Nucleus accumbens (tissue), 56 donors: ENCODE results near the gene BICD2.
"Not testable (repeated sequence)": the region's sequence is repeated elsewhere in the genome, so short reads cannot be mapped to it uniquely, and the experiment has no call there.

Experiments
- DNase-seq, 56 donors: peaks; one replicate each; lab custom pipeline; 2025; lab: John Stamatoyannopoulos, UW

Gene BICD2

GRCh38 chr9:92764381-92764987, at the start of gene BICD2:
BICD2 (minus strand) TSS chr9:92764833; CDS start chr9:92764744, 89 bp downstream.
- DNase-seq: no peak

GRCh38 chr9:92809629-92810326, 45.1 kb upstream of the BICD2 start:
- peak in 7 of 56 donors; percentile 11 to 51 (median 23) for DNase-seq

- DNase-seq: peak in 18 of 56 donors; percentile 4 to 74 (median 24)
These were observed 44.3 kb upstream of the BICD2 start for GRCh38 chr9:92808726-92809451.

- no peak for DNase-seq
These were observed 43.4 kb upstream of the BICD2 start for GRCh38 chr9:92807757-92808725.

- no peak for DNase-seq
These were observed 42.6 kb upstream of the BICD2 start for GRCh38 chr9:92807031-92807756.

GRCh38 chr9:92804727-92805126, 40.1 kb upstream of the BICD2 start:
- DNase-seq: no peak

GRCh38 chr9:92798358-92798757, 33.7 kb upstream of the BICD2 start:
- no peak for DNase-seq

GRCh38 chr9:92796337-92796804, 31.7 kb upstream of the BICD2 start:
- DNase-seq: not testable (repeated sequence)

- no peak for DNase-seq
These were observed 31.1 kb upstream of the BICD2 start for GRCh38 chr9:92795598-92796336.

GRCh38 chr9:92795000-92795399, 30.4 kb upstream of the BICD2 start:
- DNase-seq: no peak

GRCh38 chr9:92794426-92794825, 29.8 kb upstream of the BICD2 start:
- DNase-seq: no peak

- peak in 47 of 56 donors; percentile 9 to 85 (median 51) for DNase-seq
These were observed 26.2 kb upstream of the BICD2 start for GRCh38 chr9:92790542-92791527.

- no peak for DNase-seq
These were observed 21.7 kb upstream of the BICD2 start for GRCh38 chr9:92786298-92786697.

GRCh38 chr9:92781899-92782298, 17.3 kb upstream of the BICD2 start:
- DNase-seq: peak in 1 of 56 donors; percentile 11

- no peak for DNase-seq
These were observed 15.6 kb upstream of the BICD2 start for GRCh38 chr9:92780206-92780605.

- DNase-seq: no peak
These were observed 10.8 kb upstream of the BICD2 start for GRCh38 chr9:92775466-92775865.

- peak in 11 of 56 donors; percentile 7 to 49 (median 28) for DNase-seq
These were observed 9.6 kb upstream of the BICD2 start for GRCh38 chr9:92774274-92774673.

- no peak for DNase-seq
These were observed 9.2 kb upstream of the BICD2 start for GRCh38 chr9:92773810-92774209.
